Islet precursor cell (in vitro differentiated cells): ENCODE results near the gene ZBED2.
A peak's percentile ranks its signal among the peaks of the same experiment; 100 is the strongest.

Experiments used
- DNase-seq: peaks from one replicate; pipeline ENCODE4 v3.0.0-alpha.2; 2018

The ZBED2 gene

DNA sequence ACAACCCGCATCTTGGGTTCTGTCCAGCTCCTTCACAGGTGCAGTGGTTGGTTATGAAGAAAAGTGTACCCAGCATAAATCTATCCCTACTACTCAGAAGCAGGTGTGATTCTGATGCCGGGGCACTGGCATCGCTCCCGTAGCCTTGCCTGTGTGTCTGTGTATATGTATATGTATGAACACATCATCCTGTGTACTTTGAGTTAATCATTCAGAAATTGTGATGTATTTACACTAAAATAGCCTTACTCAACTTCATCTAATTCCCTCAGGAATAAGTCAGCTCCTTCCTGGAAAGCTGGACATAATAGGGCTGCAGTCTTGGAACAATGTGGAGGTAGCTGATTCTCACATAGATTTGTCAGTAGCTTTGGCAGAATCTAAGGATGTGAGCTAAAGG lies 6.7 kb upstream of the ZBED2 start:
- no peak for DNase-seq

DNA sequence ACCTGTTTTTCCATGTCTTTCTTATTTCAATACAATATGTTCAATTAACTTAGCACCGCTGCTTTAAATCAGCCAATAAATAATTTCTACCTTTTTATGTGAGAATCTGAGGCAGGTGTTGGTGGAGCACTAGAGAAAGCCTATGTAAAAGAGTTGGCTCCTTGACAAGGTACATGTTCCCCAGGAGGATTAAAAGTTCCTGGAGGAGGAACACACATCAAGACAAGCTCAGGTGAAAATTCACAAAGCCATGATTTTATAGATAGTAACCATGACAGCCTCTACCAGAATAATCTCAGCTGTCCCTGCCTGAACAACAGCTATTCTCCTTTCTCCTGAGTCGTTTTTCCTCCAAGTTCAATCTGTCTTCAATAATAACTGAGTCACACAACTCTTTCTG lies 3.4 kb upstream of the ZBED2 start:
- DNase-seq = no peak

DNA sequence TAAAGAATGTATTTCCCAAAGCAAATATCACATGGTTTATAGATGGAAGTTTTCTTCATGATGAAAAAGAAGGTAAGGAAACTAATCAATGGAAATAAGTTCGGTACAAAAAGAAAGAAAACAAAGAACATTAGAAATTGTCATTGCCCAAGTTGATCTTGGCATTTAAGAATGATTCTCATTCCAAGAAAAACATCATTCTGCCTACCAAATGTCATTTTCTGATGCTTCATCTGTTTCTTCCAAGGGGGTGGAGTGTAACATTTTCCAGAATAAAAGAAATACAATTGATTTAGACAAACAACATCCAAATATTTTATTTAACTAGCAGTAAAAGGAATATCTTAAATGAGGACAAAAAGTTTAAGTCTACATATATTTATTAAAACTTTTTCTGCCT lies 3.0 kb upstream of the ZBED2 start:
- DNase-seq = no peak

DNA sequence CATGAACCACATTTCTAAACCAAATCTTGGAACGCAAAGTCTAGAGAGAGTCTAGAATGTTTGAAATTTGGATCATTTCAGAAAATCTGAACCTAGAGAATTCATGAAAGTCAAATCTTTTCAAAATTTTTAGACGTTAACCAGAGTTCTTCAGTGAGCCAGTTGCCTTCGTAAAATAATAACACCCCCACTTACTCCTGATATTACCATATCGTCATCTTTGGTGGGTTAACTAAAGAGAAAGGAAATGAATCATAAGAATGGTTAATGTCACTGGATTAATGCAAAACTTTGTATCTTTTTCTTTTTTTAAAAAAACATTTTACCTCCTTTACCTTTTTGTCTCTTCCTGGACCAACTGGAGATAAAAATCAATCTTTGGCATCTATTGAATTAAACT lies 1.2 kb upstream of the ZBED2 start:
- DNase-seq = no peak

DNA sequence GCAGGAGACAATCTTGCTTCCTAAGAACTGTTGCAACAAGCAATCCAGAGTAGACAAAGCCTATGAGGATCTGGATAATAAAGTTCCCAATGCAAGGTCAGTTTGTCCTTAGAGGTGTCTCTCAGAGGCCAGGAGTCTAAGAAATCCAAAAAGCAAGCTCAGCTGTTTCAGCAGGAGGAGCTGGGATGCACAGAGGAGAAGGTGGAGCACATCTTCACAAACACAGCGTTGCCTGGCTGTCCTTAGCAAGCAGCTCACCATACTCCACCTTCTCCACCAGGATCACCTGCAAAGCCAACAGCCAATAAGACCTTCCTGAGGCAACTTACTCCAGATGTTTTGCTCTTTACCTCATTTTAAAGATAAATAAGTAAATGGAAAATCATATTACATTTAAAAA lies 365 bp downstream of the ZBED2 start:
- DNase-seq = no peak

DNA sequence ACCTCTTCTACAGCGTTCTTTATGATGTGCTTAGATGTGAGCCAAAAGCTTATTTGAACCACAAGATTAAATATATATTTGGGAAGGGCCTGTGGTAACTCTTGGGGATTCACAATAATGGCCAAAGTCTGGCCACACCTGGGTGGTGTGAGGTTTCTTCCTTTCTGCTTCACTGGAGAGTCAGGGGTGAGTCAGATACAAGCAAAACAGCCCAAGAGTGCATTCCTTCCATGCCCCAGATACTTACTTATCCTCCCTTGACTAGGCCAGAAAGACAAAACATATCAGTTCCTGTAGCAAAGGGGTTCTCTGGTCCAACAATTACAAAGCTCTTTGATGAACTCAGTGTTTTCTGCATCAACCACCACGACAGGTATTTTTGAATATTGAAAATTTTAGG lies 941 bp downstream of the ZBED2 start:
- DNase-seq = peak; percentile 74

DNA sequence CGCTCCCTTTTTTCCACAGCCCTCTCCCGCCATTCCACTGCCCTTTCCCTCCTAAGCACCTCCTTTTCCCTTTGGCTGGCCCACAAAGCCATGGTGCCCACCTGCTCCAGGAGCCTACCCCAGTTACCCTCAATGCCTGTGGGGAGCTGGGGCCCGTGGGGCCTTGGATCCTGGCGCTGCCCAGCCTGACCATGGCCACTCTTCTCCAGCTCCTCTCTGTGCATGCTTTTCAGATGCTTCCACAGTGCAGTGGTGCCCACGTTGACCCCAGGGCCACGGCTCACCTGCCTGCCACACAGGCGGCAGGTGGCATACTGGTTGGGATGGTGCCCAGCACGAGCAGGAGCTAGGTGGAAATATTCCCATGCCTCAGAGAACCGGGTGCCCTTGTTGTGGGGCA lies 1.5 kb downstream of the ZBED2 start:
- no peak for DNase-seq

DNA sequence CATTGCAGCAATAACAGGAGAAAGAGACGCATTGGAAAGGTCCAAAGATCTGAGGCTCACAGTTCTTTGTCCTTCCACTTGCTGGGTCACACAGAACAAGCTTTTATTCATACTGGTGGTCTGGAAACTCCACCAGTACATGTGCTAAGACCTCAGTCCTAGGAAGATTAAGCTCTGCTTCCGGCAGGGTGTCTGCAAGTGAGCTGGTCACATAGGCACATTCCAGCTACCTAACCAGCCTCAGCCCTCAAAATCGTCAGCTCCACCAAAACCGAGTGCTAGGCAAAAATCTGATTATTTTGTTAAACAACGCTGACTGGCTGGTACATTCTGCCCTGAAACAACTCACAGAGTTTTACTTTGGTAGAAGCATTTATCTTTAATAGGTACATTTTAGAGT lies 2.2 kb downstream of the ZBED2 start:
- DNase-seq = no peak

DNA sequence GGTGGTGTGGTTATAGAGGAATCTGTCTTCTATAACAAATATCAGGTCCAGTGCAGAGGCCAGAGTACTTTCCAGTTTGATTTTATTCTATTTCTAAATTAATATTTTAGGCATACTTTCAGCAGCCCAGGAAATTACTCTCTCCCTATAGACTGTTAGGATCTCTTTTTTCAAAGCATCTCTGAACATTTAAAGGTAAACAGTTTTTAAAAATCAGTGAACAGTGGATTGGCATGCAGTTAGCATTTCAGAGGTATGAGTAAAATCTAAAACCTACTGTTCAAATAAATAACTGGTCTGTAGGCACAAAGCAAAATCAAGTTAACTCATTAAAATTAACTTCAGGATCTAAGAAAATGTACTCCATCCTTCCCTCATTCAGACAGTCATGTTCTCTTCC lies 3.0 kb downstream of the ZBED2 start:
- DNase-seq = no peak

DNA sequence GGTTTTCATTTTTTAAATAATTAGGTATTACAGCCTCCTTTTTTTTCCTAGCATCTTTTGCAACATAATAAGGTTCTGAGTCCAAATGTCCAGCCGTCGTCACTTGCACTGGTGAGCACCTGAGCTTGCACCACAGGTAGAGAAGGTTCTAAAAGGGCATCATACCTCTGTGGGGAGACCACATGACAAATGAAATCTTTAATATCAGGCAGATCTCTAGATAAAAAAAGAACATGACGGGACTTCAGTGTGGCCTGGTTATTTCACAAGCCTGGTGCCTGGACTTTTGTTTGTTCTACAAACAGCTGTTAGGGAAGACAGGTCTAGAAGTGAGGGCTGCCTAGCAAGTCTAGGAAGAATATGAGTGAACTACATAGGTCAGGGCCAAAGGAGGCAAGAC lies 3.6 kb downstream of the ZBED2 start:
- no peak for DNase-seq

DNA sequence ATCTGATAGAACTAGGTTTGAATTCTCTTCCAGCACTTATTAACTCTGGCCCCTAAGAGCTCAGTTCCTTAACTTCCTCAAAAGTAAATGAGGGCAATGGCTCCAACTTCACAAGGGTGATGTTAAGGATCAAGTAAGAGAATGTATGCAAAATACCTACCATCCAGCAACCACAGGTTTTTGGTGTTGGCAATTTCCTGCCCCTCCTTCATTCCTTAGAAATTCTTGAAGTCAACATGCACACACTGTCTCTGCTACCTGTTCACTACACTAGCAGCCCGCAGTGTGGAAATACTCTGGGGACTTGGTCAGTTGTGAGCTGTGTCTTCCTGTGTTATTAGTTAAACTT lies 5.0 kb downstream of the ZBED2 start:
- DNase-seq = peak; percentile 77

DNA sequence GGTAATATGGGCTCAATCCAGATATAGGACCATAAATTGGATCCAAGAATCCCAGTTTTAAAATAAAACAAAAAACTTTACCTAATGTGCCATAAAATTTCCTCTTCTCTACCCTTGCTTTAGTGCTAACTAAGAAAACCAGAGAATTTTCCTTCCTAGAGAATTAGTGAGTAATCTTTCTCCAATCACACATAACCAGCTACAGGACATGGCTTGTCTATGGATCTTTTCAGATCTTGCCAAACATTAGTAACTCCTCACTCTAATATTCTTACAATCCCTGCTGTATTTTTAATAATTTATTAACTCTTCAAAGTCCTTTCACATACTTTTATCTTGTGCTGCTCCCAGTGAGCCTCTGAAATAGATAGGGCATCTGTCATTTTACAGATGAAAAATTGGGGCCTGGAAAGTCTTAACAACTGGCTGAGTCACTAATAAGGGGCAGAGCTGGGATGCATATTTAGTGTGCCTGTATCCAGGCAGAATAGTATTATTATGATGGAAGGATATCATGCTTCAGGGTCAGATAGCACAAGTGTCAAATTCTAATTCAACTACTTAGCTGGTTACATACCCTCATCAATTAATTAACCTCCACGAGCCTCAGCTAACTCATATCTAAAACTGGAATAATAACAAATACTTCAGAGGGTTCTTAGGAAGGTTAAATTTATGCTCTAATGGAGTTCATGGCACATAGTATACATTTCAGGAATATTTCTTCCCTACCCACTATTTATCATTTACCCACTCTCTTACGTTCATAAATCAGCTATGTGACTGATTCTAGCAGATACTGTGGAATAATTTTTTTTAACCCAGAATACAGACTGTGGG lies 5.6 kb downstream of the ZBED2 start:
- no peak for DNase-seq

DNA sequence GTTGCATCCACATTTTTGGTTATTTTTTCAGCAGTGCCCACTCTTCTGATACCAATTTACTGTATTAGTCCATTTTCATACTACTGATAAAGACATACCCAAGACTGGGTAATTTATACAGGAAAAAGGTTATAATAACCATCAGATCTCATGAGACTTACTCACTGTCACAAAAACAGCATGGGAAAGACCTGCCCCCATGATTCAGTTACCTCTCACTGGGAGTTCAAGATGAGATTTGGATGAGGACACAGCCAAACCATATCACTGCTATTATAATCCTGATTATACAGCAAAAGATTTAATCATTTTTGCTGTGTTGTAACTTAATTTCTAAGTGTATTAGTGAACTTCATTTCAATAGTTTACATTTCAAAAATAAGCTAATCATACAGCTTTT lies 6.6 kb downstream of the ZBED2 start:
- no peak for DNase-seq

DNA sequence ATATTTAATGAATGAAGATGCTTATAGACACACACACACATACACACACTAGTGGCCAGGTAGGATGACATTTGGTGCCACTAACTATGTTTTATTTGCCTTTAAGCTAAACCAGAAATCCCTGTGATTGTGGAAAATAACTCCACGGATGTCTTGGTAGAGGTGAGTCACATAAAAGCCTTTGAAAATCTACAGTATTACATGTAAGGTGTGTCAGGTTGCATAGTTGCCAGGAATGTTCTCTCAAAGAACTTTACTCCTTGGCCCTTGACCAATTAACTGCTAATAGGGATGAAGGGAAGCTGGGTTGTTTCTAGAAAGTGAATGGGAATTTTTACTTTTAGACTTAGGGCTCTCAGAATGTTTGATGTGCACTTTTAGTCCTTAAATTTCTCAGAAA lies 9.9 kb downstream of the ZBED2 start:
- no peak for DNase-seq

DNA sequence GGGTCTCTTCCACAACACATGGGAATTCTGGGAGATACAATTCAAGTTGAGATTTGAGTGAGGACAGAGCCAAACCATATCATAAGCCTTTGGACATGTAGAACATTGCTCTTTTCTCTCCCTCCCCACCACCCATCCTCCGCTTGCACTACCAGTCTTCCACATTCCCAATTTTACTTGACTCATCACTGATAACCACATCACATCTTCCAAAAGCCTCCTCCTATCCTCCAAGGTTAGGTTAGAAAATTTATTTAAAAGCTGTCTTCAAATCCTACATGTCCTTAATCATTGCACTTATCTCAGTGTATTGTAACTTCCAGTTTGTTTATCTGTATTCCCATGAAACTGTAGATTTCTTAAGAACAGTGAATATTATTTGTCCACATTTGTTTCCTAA lies 10.4 kb downstream of the ZBED2 start:
- no peak for DNase-seq

DNA sequence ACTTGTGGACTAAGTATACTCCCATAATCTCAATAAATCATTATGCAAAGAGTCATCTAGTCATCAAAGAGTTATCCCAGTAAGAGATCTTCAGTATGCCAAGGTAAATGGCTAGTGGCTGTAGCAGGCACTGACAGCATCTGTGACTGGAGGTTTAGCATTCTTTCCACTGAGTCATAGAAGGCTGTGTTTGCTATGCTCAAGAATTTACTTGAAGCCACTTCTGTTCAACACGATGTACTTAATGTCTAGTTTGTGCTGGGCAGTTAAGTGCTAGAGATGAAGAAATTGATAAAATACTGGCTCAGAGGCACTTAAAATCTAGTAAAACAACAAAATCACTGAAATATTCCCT lies 13.0 kb downstream of the ZBED2 start:
- peak; percentile 89 for DNase-seq

DNA sequence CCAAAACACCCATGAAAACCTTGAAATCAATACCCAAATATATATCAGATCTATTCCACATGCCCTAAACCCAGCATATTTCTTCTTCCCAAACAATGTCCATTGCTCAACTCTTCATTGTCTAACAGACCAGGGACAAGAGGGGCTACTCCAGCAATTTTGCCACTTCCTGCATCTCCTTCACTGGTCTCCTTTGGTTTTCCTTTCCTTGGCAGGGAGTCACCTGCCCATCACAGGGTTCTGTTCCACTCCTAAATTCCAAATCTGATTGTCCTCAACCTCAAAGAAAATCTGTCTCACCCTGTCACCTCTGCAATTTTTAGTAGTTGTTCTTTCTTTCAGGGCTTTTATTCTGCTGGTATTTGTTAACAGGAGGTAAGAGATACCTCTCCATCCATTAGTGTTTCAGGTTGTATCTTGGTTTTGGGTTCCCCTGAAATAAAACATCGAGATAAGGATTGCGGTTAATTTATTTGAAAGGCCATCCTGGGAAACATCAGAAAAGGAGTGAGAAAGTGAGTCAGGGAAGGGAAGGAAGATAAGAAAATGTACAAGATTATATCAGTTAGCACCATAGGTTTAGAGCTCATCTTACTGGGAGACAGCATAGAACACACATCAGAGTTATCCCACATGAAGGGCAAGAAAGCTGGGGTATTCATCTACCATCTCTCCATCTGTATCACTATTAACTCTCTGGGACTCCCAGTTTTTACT lies 13.6 kb downstream of the ZBED2 start:
- peak; percentile 64 for DNase-seq

DNA sequence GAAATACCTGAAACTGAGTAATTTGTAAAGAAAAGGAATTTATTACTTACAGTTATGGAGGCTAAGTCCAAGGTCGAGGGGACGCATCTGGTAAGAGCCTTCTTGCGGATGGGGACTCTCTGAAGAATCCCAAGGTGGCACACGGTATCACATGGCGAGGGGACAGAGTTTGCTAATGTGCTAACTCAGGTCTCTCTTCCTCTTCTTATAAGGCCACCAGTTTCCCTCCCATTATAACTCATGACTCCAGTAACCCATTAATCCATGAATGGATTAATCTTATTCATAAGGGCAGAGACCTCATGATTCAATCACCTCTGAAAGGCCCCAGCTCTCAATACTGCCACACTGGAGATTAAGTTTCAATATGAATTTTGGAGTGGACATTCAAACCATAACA lies 15.7 kb downstream of the ZBED2 start:
- DNase-seq = no peak

DNA sequence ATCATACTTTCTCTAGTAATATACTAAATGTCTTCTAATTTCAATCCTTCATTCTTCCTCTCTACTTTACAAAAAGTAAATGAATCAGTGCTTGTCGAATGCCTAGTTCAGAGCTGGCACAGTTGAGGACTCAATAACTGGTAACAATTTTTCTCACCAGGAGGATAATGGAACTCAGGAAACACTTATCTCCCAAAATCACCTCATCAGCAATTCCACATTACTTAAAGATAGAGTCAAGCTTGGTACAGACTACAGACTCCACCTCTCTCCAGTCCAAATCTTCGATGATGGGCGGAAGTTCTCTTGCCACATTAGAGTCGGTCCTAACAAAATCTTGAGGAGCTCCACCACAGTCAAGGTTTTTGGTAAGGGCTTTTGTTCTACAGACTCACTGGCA lies 16.3 kb downstream of the ZBED2 start:
- DNase-seq = no peak

DNA sequence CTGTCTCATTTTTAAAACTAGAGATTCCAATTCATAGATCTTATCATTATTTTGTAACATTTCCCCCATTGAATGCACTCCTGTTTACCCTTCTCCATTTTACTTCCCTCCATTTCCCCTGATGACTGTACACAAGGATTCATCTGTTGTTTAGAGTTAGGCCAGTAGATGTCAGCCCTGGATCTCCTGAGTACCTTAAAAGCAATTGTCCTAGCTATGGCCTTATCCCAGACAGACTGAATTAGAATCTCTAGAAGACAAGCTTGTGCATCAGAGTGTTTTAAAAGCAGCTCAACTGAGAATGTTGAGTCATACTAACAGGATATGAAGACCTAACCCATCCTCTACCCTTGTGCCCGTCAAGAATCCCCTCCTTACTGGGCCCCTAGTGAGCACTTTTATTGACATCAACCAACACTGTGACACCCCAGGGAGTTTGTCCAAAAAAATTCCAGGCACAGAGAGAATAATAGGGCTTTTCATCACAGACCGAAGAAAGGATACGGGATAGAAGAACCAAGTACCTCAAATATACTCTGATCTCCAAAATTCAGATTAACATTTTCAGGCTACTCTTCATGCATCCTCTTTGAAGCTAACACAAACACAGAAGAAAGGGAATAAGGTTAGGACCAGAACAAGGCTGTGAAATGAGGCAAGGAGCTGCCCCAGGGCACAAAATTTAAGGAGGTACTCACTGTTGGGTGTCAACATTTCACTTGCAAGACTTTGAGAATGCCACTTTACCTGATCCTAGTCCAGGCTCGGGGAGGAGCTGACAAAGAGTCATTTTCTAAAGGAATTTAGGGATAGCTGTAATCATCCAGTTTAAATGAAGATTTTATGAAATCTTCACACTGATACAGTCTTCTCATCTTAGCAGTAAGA lies 17.1 kb downstream of the ZBED2 start:
- peak; percentile 64 for DNase-seq

DNA sequence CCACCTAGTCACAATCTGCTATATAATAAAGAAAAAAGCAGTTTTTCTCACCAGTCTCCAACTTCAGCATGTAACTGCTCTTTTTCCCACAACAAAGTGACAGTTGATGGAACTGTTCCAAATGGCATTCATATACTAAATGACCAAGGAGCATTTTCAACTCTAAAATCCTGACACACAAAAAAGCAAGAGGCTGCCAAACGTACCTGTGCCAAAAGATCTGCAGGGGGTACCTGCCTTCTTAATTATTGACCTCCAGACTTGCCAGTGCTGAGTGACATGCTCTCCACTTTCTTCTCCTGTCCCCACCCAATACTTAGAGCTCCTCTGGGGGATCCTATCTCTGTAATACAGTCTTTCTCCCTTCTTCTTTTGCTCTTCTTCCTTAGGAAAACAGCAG lies 18.0 kb downstream of the ZBED2 start:
- DNase-seq = no peak

DNA sequence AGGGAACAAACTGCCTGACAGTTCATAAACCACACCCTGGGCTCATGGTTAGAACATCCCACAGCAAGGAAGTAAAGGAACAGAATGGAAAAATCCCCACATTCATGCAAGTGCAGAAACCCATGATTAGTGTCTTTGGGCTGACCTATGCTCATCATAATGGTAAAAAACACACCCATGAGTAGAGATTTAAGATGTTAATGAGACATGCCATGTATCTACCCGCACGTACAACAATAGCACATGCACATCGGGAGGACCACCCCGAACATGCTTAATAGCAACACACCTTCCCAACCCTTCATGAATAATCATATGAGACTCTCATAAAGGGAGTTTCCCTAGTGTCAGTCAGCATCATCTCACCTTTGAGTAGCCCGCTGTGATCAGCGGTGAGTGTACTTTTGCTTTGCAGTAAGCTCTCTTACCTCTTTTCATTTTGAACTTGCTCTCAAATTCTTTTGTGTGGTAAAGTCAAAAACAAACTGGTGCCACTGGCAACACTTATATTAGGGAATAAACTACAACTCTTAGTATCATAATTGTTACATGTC lies 23.2 kb downstream of the ZBED2 start:
- DNase-seq = no peak

DNA sequence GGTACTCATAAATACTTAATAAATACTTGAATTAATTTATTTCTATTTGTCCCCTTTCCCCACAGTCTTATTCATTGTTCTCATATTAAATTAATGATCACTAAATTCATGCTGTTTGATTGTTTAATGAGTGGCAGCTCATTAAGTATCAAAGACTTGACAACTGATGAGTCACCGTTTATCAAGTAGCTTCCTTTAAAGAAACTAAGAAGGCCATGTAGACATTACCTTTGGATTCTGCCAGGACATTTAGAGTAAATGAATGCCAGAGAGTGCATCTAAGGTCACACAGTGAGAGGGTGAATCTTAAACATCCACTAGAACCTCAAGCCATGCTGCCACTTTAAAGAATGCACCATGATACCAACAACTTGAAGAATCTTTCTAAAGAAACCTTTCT lies 23.9 kb downstream of the ZBED2 start:
- no peak for DNase-seq
